SK-N-SH (cell line): ENCODE results near the gene IRGC.

Experiments
- CHD2 ChIP-seq: fragments of 150-350 bp; IDR thresholded peaks from 2 replicates; pipeline ENCODE4 v1.6.1; 2018; ENCODE audit warnings: low read length; ENCODE audit not compliant: partially characterized antibody
- CTCF ChIP-seq: fragments of 200-600 bp; sonication (generic); IDR thresholded peaks from 2 replicates; pipeline ENCODE4 v1.6.1; 2017; ENCODE audit warnings: antibody characterized with exemption, mild to moderate bottlenecking, moderate library complexity
- EP300 ChIP-seq, 2 experiments: IDR thresholded peaks; 2 replicates each; pipeline versions ENCODE4 v1.4.0 to v1.6.1; 2012; ENCODE audit warnings: borderline replicate concordance in 1 of 2, low read depth in 1 of 2, low read length in 1 of 2
- EZH2phosphoT487 ChIP-seq: fragments of 200-600 bp; sonication (generic); IDR thresholded peaks from 2 replicates; pipeline ENCODE4 v1.6.1; 2017; ENCODE audit warnings: low read depth, mixed run types, mild to moderate bottlenecking, antibody characterized with exemption, moderate library complexity, borderline replicate concordance
- GABPA ChIP-seq: IDR thresholded peaks from 2 replicates; pipeline ENCODE4 v1.4.0; 2012; ENCODE audit warnings: low read depth, mild to moderate bottlenecking
- JUND ChIP-seq: IDR thresholded peaks from 2 replicates; pipeline ENCODE4 v1.4.0; 2012
- RCOR1 ChIP-seq: fragments of 150-350 bp; IDR thresholded peaks from 2 replicates; pipeline ENCODE4 v1.6.1; 2017; ENCODE audit warnings: antibody characterized with exemption, low read length
- YY1 ChIP-seq: IDR thresholded peaks from 2 replicates; pipeline ENCODE4 v1.4.0; 2012; ENCODE audit warnings: low read depth, mild to moderate bottlenecking
- TF ChIP-seq, protein P1 (sequence below): IDR thresholded peaks from 2 replicates; pipeline ENCODE4 v1.4.0; 2012; ENCODE audit warnings: low read depth

DNA sequence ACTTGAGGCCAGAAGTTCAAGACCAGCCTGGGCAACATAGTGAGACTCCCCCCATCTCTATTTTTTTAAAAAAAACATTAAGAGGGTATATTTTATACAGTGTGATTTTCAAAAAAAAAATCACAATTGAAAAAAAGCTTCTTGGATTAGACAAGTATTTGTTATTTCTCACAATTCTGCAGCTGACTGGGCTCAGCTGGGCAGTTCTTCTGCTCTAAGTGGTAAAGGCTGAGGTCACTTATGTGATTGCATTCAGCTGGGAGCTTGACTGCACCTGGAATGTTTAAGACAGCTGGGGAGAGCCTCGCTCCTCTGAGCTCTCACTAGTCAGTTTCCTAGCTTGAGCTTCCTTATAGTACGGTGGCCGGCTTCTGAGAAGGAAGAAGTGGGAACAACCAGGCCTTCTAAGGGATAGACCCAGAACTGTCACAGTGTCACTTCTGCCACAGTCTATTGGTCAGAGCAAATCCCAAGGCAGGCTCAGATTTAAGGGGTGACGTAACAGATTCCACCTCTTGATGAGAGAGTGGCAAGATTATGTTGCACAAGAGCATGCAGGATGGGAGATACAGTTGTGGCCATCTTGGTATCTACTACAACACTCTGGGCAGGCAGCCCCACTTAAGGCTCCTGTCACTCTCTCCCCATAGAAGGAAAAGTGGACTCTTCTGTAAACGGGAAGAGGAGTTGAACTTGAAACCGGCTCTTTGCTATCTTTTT is 19.7 kb upstream of the IRGC start:
- TF ChIP-seq GABPA: no peak
- no peak for TF ChIP-seq CTCF
- no peak for TF ChIP-seq YY1
- TF ChIP-seq RCOR1: no peak
- TF ChIP-seq CHD2: no peak
- TF ChIP-seq JUND: no peak
- TF ChIP-seq EP300 (IDR thresholded peaks at IDR 0.05; ENCODE audit: borderline replicate concordance in 1 of 2, low read depth in 1 of 2, low read length in 1 of 2): no peak
- TF ChIP-seq EZH2phosphoT487: no peak
- TF ChIP-seq, protein P1, sequence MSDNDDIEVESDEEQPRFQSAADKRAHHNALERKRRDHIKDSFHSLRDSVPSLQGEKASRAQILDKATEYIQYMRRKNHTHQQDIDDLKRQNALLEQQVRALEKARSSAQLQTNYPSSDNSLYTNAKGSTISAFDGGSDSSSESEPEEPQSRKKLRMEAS: no peak
